ENCODE data around the gene GLIS1.

The GLIS1 gene

DNA sequence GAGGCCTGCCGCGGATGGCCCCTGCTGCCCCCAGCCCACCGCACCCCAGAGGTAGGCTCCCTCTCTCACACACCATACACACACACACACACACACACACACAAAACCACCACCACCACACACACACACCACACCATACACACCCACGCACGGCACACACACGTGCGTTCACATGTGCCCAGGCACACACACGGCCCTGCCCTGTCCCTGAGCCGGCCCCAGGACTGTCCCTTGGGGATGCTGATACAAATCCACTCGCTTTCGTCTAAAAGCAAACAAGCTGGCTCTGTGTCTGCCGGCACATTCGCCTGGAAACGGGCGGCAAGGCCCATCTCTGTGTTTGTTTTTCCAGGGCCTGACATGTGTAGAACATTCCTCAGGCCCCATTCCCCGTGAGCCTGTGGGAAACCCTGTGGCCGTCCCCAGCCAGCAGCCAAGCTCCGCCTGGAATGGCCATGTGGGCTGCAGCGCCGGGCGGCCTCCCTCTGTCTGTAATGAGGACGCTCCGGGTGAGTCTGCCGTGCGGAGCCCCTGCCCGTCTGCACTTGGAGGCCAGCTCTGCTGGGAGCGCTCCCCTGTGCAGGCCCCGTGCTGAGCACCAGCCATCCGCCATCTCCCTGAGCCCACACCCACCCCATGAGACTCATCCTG, 212.4 kb downstream of the GLIS1 start:
- TF ChIP-seq, protein P1, sequence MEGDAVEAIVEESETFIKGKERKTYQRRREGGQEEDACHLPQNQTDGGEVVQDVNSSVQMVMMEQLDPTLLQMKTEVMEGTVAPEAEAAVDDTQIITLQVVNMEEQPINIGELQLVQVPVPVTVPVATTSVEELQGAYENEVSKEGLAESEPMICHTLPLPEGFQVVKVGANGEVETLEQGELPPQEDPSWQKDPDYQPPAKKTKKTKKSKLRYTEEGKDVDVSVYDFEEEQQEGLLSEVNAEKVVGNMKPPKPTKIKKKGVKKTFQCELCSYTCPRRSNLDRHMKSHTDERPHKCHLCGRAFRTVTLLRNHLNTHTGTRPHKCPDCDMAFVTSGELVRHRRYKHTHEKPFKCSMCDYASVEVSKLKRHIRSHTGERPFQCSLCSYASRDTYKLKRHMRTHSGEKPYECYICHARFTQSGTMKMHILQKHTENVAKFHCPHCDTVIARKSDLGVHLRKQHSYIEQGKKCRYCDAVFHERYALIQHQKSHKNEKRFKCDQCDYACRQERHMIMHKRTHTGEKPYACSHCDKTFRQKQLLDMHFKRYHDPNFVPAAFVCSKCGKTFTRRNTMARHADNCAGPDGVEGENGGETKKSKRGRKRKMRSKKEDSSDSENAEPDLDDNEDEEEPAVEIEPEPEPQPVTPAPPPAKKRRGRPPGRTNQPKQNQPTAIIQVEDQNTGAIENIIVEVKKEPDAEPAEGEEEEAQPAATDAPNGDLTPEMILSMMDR (conservative IDR thresholded peaks at IDR 0.05; ENCODE audit: low read depth, low read length) = no peak
- peak; percentile 82 for DNase-seq (ENCODE audit: low read depth)

GRCh38 chr1:53525595-53525994, 213.4 kb downstream of the GLIS1 start:
- no peak overlapping the region for H3K4me3 ChIP-seq (ENCODE audit: low read depth, low read length)
- no peak for DNase-seq (ENCODE audit: low read depth)
- TF ChIP-seq, protein P1 (conservative IDR thresholded peaks at IDR 0.05; ENCODE audit: low read depth, low read length) = no peak

More for the DNA sequence above, 212.4 kb downstream of the GLIS1 start:
- no peak overlapping the region for H3K4me3 ChIP-seq (ENCODE audit: low read depth, low read length)

DNA sequence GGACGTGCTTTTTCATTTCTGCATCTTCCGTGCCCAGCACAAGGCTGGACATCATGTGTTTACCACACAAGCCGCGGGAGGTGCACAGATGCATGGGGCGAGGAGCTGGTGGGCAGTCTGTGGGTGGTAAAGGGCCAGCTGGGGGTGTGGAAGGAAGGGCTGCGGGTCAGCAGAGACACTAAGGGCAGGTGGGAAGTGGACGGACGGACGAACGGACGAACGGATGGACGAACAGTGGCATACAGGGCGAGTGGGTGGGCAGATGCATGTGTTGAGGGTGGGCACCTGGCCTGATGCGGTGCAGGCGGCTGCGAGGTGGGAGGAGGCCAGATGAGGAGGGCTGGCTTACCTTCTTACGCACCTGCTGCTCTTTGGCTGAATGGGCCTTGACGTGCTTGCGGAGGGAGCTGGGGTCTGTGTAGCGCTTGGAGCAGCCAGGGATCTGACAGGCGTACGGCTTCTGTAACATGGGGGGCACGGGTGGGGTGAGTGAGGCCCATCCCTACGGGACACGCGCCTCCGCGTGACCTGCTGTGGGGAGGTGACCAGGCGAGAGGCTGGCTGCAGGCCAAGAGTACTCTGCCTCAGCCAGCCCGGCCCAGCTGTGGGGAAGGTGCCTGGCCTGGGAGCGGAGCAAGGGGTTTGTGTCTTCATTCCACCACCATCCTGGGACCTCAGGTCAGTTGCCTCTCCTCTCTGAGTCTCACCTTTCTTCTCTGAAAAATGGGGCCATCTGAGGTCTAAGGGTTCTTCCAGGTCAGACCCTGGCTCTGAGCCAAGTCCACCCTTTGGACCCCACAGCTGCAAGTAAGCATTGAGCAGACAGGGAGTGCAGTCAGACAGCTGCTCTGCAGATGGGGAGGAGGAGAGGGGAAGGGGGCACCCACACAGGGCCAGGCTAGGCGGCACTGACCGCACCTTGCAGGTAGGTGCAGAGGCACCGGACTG, 214.3 kb downstream of the GLIS1 start:
- TF ChIP-seq, protein P1 (conservative IDR thresholded peaks at IDR 0.05; ENCODE audit: low read depth, low read length) = no peak
- H3K4me3 ChIP-seq (ENCODE audit: low read depth, low read length) = no peak overlapping the region
- DNase-seq (ENCODE audit: low read depth) = peak; percentile 23

DNA sequence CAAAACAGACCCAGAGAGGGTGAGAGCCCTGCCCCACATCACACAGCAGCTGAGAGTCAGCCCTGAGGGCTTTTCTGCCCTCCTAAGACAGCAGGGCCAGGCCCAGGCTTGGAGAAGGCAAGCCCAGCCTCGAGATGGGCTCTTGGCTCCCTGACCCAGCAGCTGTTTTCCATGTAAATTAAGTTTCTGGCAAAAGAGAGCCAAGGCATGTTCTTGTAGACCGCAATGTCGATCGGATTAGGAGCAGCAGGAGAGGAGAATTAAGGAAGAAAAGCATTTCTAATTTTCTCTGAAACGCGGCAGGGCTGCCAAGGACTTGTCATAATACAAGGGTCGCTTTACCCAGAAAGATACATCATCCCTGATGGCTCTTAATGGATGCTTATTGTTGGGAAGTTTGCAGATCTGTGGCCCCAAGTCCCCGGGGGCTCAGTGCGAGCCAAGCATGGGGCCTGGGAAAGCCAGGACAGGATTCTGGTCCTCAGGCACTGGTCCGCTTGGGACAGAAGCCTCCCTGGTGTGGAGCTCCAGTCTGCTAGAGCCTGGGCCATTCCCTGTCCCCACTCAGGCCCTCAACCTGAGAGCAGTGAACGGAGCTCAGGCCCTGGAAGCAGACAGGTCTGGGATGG, 216.9 kb downstream of the GLIS1 start:
- no peak for DNase-seq (ENCODE audit: low read depth)
- TF ChIP-seq, protein P1 (conservative IDR thresholded peaks at IDR 0.05; ENCODE audit: low read depth, low read length) = no peak

GRCh38 chr1:53520481-53520880, 218.5 kb downstream of the GLIS1 start:
- DNase-seq (ENCODE audit: low read depth) = no peak
- TF ChIP-seq, protein P1 (conservative IDR thresholded peaks at IDR 0.05; ENCODE audit: low read depth, low read length) = no peak
- no peak overlapping the region for H3K4me3 ChIP-seq (ENCODE audit: low read depth, low read length)

More for the DNA sequence above, 216.9 kb downstream of the GLIS1 start:
- H3K4me3 ChIP-seq (ENCODE audit: low read depth, low read length) = no peak overlapping the region

DNA sequence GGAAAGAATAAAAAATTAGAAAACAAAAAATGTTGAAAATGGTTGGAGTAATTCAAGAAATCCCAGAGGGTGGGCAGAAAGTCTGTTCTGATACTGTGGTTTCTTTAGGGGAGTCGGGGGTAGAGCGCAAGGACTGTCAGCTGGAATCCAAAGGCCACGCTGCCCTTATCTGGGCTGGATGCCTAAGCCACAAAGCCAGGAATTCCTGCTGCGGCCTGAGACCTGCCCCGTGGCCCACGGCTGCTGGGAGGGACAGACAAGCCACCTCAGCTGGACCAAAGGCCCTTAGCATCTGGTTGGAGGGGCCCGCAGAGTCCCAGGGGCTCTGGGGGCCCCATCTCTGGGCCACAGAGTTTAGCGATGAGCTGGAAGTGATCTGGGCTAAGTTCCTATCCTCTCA, 219.5 kb downstream of the GLIS1 start:
- peak; percentile 34 for DNase-seq (ENCODE audit: low read depth)
- H3K4me3 ChIP-seq (ENCODE audit: low read depth, low read length) = no peak overlapping the region
- TF ChIP-seq, protein P1 (conservative IDR thresholded peaks at IDR 0.05; ENCODE audit: low read depth, low read length) = no peak
